OCI-LY3 (cell line): ENCODE measurements around the gene NES.

Experiments
- CTCF ChIP-seq: fragments of 200-600, 300-600 bp; sonication (generic); IDR thresholded peaks from 2 replicates; pipeline ENCODE4 v1.5.1; 2014; ENCODE audit warnings: antibody characterized with exemption, low read length, low read depth
- EZH2phosphoT487 ChIP-seq: fragments of 200-600 bp; shearing (Covaris generic); IDR thresholded peaks from 2 replicates; pipeline ENCODE4 v1.6.1; 2018; ENCODE audit warnings: antibody characterized with exemption, mixed run types, low read depth

- TF ChIP-seq CTCF = no peak
- no peak for TF ChIP-seq EZH2phosphoT487
Measured at GRCh38 chr1:156707417-156708217, 30.4 kb upstream of the NES start.
